Neuronal stem cell (in vitro differentiated cells): Measurements from ENCODE around the gene CHST9.

ENCODE experiments used
- DNase-seq: peaks from one replicate; pipeline ENCODE4 v3.0.0-alpha.2; 2013; ENCODE audit warnings: low spot score
- H2AFZ ChIP-seq: one replicate; pipeline ENCODE4 v1.6.1; 2013; ENCODE audit warnings: mild to moderate bottlenecking, low read length, inconsistent platforms
- H2AK5ac ChIP-seq: 2 replicates; pipeline ENCODE4 v1.6.1; 2013; ENCODE audit warnings: low read depth, mild to moderate bottlenecking, inconsistent platforms, low read length, moderate library complexity, mixed read lengths
- H2BK120ac ChIP-seq: 2 replicates; pipeline ENCODE4 v1.6.1; 2013; ENCODE audit warnings: low read depth, mild to moderate bottlenecking, inconsistent platforms, low read length, moderate library complexity, mixed read lengths
- H2BK12ac ChIP-seq: one replicate; pipeline ENCODE4 v1.6.1; 2013; ENCODE audit warnings: low read length, inconsistent platforms
- H2BK15ac ChIP-seq: 2 replicates; pipeline ENCODE4 v1.6.1; 2013; ENCODE audit warnings: mild to moderate bottlenecking, low read length, inconsistent platforms, mixed read lengths
- H2BK5ac ChIP-seq: one replicate; pipeline ENCODE4 v1.6.1; 2013; ENCODE audit warnings: inconsistent platforms, mild to moderate bottlenecking, low read length, moderate library complexity
- H3K14ac ChIP-seq: one replicate; pipeline ENCODE4 v1.6.1; 2013; ENCODE audit warnings: low read length, inconsistent platforms
- H3K18ac ChIP-seq: 2 replicates; pipeline ENCODE4 v1.6.1; 2013; ENCODE audit warnings: low read length, inconsistent platforms
- H3K23ac ChIP-seq: 2 replicates; pipeline ENCODE4 v1.6.1; 2013; ENCODE audit warnings: low read depth, mild to moderate bottlenecking, mixed read lengths, low read length, inconsistent platforms; ENCODE audit not compliant: poor library complexity
- H3K27ac ChIP-seq: replicated peaks from 3 replicates; pipeline ENCODE4 v1.5.1; 2013; ENCODE audit warnings: low read length, inconsistent platforms
- H3K27me3 ChIP-seq, 3 experiments: 2 replicates each; pipeline ENCODE4 v1.6.1; 2013; ENCODE audit warnings: low read length in 3 of 3, mild to moderate bottlenecking in 2 of 3, inconsistent platforms in 1 of 3, low read depth in 1 of 3, mixed read lengths in 1 of 3, moderate library complexity in 1 of 3; ENCODE audit not compliant: control insufficient read depth in 3 of 3, insufficient read depth in 3 of 3
- H3K36me3 ChIP-seq, 2 donors: replicated peaks in 1 of 2; 2 replicates each; pipeline ENCODE4 v1.6.1; 2013; ENCODE audit warnings: low read length in 2 of 2; ENCODE audit not compliant: control insufficient read depth in 2 of 2, insufficient read depth in 2 of 2
- H3K4ac ChIP-seq: 2 replicates; pipeline ENCODE4 v1.6.1; 2013; ENCODE audit warnings: inconsistent platforms, mild to moderate bottlenecking, low read length, moderate library complexity
- H3K4me1 ChIP-seq, 2 donors: 1 replicate in 1 of 2; 2 replicates in 1 of 2; pipeline ENCODE4 v1.6.1; 2013; ENCODE audit warnings: low read length in 2 of 2, low read depth in 1 of 2; ENCODE audit not compliant: control insufficient read depth in 2 of 2, insufficient read depth in 1 of 2
- H3K4me2 ChIP-seq: one replicate; pipeline ENCODE4 v1.6.1; 2013; ENCODE audit warnings: mild to moderate bottlenecking, low read length, inconsistent platforms; ENCODE audit not compliant: insufficient read depth, poor library complexity, severe bottlenecking
- H3K4me3 ChIP-seq, 2 donors: 2 replicates each; pipeline ENCODE4 v1.5.1; 2013; ENCODE audit warnings: low read length in 2 of 2, mild to moderate bottlenecking in 2 of 2, inconsistent platforms in 1 of 2, moderate library complexity in 1 of 2
- H3K79me1 ChIP-seq: one replicate; pipeline ENCODE4 v1.6.1; 2013; ENCODE audit warnings: low read depth, mild to moderate bottlenecking, inconsistent platforms, low read length, moderate library complexity
- H3K9ac ChIP-seq: one replicate; pipeline ENCODE4 v1.6.1; 2013; ENCODE audit warnings: mild to moderate bottlenecking, low read depth, low read length, inconsistent platforms; ENCODE audit not compliant: poor library complexity
- H3K9me3 ChIP-seq, 2 donors: replicated peaks in 1 of 2; 2 replicates each; pipeline versions ENCODE3 to v1.6.1; 2013; ENCODE audit warnings: low read length in 2 of 2, mild to moderate bottlenecking in 2 of 2, inconsistent platforms in 1 of 2, low read depth in 1 of 2, mixed read lengths in 1 of 2, moderate library complexity in 1 of 2; ENCODE audit not compliant: control insufficient read depth in 2 of 2, insufficient read depth in 1 of 2
- H4K8ac ChIP-seq: one replicate; pipeline ENCODE4 v1.6.1; 2013; ENCODE audit warnings: low read depth, mild to moderate bottlenecking, inconsistent platforms, low read length, moderate library complexity
- H4K91ac ChIP-seq: one replicate; pipeline ENCODE4 v1.6.1; 2013; ENCODE audit warnings: low read length, low read depth, mild to moderate bottlenecking, inconsistent platforms; ENCODE audit not compliant: poor library complexity
- WGBS, 2 donors: extraction: QIAGEN DNeasy Blood & Tissue Kit; methylation state at CpG; one replicate each; pipeline ENCODE4 v1.1.7; 2013; ENCODE audit warnings: missing lambda C conversion rate in 2 of 2, mixed read lengths in 1 of 2; ENCODE audit not compliant: insufficient read length in 2 of 2, insufficient replicate concordance in 1 of 2; ENCODE audit errors: extremely low coverage in 2 of 2; 5-methylcytosine and 5-hydroxymethylcytosine counted together

CHST9 gene

GRCh38 chr18:27135504-27136207, 49.5 kb downstream of the CHST9 start:
- Histone ChIP-seq H3K9ac (no peak overlapping the region), H3K27me3 (no peaks in the 10 kb centered on the region), H2BK120ac (no peak overlapping the region), H3K14ac (no peak overlapping the region), H3K4me1 (peaks cover 0 to 6% of the 10 kb centered on the region in 2 donors), H4K8ac (no peak overlapping the region), H2BK12ac (no peak overlapping the region), H3K36me3 (no peaks in the 10 kb centered on the region), H3K4me3 (no peak overlapping the region), H2BK15ac (no peak overlapping the region), H2AFZ (no peak overlapping the region), H3K4ac (no peak overlapping the region), H3K4me2 (no peak overlapping the region), H2BK5ac (no peak overlapping the region), H3K18ac (no peak overlapping the region), H3K23ac (no peak overlapping the region), H3K27ac (no peak overlapping the region), H3K9me3 (no peaks in the 10 kb centered on the region), H4K91ac (no peak overlapping the region), H2AK5ac (no peak overlapping the region), H3K79me1 (no peaks in the 10 kb centered on the region)
- no peak for DNase-seq
- no CpG with 5 or more reads among the region's 7 CpGs for WGBS, 2 donors

GRCh38 chr18:27130065-27130630, 55.0 kb downstream of the CHST9 start:
- Histone ChIP-seq H2BK15ac (no peak overlapping the region), H3K27ac (no peak overlapping the region), H3K4ac (no peak overlapping the region), H2BK12ac (no peak overlapping the region), H4K8ac (no peak overlapping the region), H3K36me3 (no peaks in the 10 kb centered on the region), H3K18ac (no peak overlapping the region), H2BK5ac (no peak overlapping the region), H3K9me3 (no peaks in the 10 kb centered on the region), H3K79me1 (no peaks in the 10 kb centered on the region), H3K14ac (no peak overlapping the region), H3K27me3 (no peaks in the 10 kb centered on the region), H3K4me2 (no peak overlapping the region), H2BK120ac (no peak overlapping the region), H3K23ac (no peak overlapping the region), H2AK5ac (no peak overlapping the region), H3K9ac (no peak overlapping the region), H2AFZ (no peak overlapping the region), H3K4me3 (no peak overlapping the region), H4K91ac (no peak overlapping the region), H3K4me1 (peaks cover 0 to 3% of the 10 kb centered on the region in 2 donors)
- no peak for DNase-seq
- no CpG with 5 or more reads among the region's 7 CpGs for WGBS, 2 donors

- WGBS, 2 donors: no CpG with 5 or more reads among the region's 1 CpG
These were observed 60.9 kb downstream of the CHST9 start for GRCh38 chr18:27124196-27124595.

GRCh38 chr18:27121108-27121507, 64.0 kb downstream of the CHST9 start:
- no peak overlapping the region for H2AFZ ChIP-seq
- H4K91ac ChIP-seq: no peak overlapping the region
- H2BK120ac ChIP-seq: no peak overlapping the region
- H3K18ac ChIP-seq: no peak overlapping the region
- H3K4me1 ChIP-seq: no peaks in the 10 kb centered on the region
- H2BK5ac ChIP-seq: no peak overlapping the region
- no peaks in the 10 kb centered on the region for H3K9me3 ChIP-seq
- no peak overlapping the region for H3K14ac ChIP-seq
- no peaks in the 10 kb centered on the region for H3K36me3 ChIP-seq
- H3K4ac ChIP-seq: no peak overlapping the region
- H3K4me2 ChIP-seq: no peak overlapping the region
- H3K23ac ChIP-seq: no peak overlapping the region
- no peaks in the 10 kb centered on the region for H3K27me3 ChIP-seq
- WGBS, 2 donors: no CpG with 5 or more reads among the region's 1 CpG
- no peaks in the 10 kb centered on the region for H3K79me1 ChIP-seq
- H3K27ac ChIP-seq: no peak overlapping the region
- no peak overlapping the region for H2BK12ac ChIP-seq
- no peak overlapping the region for H4K8ac ChIP-seq
- H3K4me3 ChIP-seq: no peak overlapping the region
- H2BK15ac ChIP-seq: no peak overlapping the region
- DNase-seq: no peak
- H2AK5ac ChIP-seq: no peak overlapping the region
- no peak overlapping the region for H3K9ac ChIP-seq

More at GRCh38 chr18:27124196-27124595, 60.9 kb downstream of the CHST9 start:
- Histone ChIP-seq H2AK5ac (no peak overlapping the region), H3K4me2 (no peak overlapping the region), H3K4me3 (no peak overlapping the region), H3K4me1 (peaks cover 0 to 3% of the 10 kb centered on the region in 2 donors), H3K9ac (no peak overlapping the region), H3K4ac (no peak overlapping the region), H3K18ac (no peak overlapping the region), H3K27me3 (no peaks in the 10 kb centered on the region), H3K14ac (no peak overlapping the region), H2AFZ (no peak overlapping the region), H2BK5ac (no peak overlapping the region), H4K8ac (no peak overlapping the region), H3K79me1 (no peaks in the 10 kb centered on the region), H4K91ac (no peak overlapping the region), H2BK15ac (no peak overlapping the region), H3K36me3 (no peaks in the 10 kb centered on the region), H3K9me3 (no peaks in the 10 kb centered on the region), H3K23ac (no peak overlapping the region), H2BK12ac (no peak overlapping the region), H2BK120ac (no peak overlapping the region), H3K27ac (no peak overlapping the region)
- no peak for DNase-seq
